GM10248 (cell line): ENCODE data around the gene INSYN2A.

Source experiments
- CTCF ChIA-PET: fragments of 300-600 bp; sonication (Branson Sonifier 250); formaldehyde crosslinking; extraction: SDS; loops from one replicate; lab custom pipeline; 2021; ENCODE audit warnings: antibody characterized with exemption; lab: Yijun Ruan, JAX
- POLR2A ChIA-PET: fragments of 350-650 bp; sonication (Branson Sonifier 250); formaldehyde crosslinking; extraction: SDS; loops from one replicate; lab custom pipeline; 2020; ENCODE audit warnings: antibody characterized with exemption; lab: Yijun Ruan, JAX
- DNase-seq: peaks from one replicate; pipeline ENCODE4 v3.0.0; 2012; ENCODE audit errors: extremely low spot score
- TF ChIP-seq, protein P1 (sequence below): IDR thresholded peaks from 2 replicates; pipeline ENCODE4 v1.5.1; 2012; ENCODE audit warnings: mild to moderate bottlenecking, low read depth; ENCODE audit errors: extremely low read depth, missing control alignments, control extremely low read depth

The INSYN2A gene

DNA sequence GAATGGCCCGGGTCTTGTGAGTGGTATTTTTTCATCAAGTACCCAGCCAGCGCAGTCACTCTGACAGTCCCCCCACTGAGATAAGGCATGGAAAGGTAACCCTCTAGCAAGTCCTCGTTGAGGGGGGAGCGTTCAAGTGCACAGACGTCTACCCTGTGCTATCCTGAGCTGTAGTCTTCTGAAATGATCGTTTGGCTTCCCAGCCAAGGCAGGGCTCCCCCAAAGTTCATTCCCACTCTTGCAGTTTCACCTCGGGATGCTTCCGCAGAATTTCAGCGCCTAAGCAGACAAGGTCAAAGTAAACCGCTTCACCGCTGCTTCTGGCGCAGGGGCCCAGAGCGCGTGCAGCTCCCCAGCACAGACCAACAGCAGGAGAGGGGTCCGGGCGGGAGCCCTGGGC lies 1.8 kb downstream of the INSYN2A start:
- ChIA-PET POLR2A (no interaction called here), CTCF (no interaction called here)
- TF ChIP-seq, protein P1, sequence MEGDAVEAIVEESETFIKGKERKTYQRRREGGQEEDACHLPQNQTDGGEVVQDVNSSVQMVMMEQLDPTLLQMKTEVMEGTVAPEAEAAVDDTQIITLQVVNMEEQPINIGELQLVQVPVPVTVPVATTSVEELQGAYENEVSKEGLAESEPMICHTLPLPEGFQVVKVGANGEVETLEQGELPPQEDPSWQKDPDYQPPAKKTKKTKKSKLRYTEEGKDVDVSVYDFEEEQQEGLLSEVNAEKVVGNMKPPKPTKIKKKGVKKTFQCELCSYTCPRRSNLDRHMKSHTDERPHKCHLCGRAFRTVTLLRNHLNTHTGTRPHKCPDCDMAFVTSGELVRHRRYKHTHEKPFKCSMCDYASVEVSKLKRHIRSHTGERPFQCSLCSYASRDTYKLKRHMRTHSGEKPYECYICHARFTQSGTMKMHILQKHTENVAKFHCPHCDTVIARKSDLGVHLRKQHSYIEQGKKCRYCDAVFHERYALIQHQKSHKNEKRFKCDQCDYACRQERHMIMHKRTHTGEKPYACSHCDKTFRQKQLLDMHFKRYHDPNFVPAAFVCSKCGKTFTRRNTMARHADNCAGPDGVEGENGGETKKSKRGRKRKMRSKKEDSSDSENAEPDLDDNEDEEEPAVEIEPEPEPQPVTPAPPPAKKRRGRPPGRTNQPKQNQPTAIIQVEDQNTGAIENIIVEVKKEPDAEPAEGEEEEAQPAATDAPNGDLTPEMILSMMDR = no peak
- no peak for DNase-seq

DNA sequence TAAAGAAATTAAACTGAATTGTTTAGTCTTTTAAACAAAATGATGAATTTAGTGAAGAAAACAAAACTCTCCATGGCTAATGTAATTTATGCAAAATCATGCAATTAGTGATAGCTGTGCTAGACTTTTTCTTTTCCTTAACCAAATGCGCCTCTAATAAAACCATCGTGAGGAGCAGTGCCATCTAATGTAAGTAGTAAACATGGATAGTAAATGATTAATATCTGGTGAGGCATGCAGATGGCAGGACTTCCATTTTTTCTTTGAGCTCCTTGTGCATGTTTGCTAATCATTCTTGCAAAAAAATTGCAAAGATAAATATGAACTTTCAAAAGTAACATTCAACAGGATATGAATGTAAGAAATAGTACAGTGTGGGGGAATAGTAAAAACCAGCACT lies 2.3 kb downstream of the INSYN2A start:
- TF ChIP-seq, protein P1 = no peak
- ChIA-PET CTCF (no interaction called here), POLR2A (no interaction called here)
- DNase-seq = no peak

GRCh38 chr10:127193125-127193524 lies 3.3 kb downstream of the INSYN2A start:
- DNase-seq = no peak
- TF ChIP-seq, protein P1 = no peak
- ChIA-PET POLR2A (no interaction called here), CTCF (no interaction called here)

DNA sequence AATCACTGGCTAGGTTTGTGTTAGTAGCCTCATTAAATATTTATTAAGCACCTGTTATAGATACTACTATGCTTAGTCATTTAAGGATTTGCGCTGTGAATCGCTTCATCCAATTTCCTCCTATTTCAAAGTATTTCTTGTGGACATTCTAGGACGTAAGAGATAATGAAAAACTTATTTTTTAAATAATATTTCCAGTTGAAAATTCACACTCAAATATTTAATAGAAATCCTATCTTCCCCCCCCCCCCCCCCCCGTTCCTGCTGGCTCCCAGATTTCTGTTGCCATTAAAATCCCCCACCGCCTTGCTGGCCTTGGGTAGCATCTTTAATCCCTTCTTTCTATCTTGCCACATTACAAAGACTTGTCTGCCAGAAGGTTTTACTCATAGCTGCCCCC lies 6.0 kb downstream of the INSYN2A start:
- CTCF ChIA-PET = no interaction called here
- TF ChIP-seq, protein P1 = no peak
- POLR2A ChIA-PET = no interaction called here
- DNase-seq = no peak

- DNase-seq = no peak
- TF ChIP-seq, protein P1 = no peak
- POLR2A ChIA-PET = no interaction called here
- CTCF ChIA-PET = interaction anchor here (1.5 kb wide), 1 partner anchor 15 kb away, joined by 3 read pairs; no protein-coding TSS in a partner anchor
Measured at GRCh38 chr10:127189226-127189625, 7.2 kb downstream of the INSYN2A start.

DNA sequence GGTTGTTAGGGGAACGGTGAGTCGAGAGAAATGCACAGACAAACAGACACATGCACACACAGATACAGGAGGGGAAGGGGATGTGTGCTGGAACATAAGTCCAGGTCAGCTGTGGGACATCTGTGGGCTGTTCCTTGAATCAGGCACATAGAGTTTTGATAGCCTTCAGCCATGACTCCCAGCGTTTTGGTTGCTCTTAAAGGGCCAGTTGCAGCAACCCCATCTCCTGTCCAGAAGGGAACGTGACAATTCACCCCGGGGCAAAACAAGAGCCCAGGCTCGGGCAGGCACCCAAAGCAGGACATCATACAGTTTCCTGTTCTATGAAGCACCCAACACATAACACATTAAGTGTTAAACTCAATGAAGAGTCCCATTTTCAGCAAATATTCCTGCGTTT lies 9.6 kb downstream of the INSYN2A start:
- CTCF ChIA-PET = no interaction called here
- POLR2A ChIA-PET = no interaction called here

DNA sequence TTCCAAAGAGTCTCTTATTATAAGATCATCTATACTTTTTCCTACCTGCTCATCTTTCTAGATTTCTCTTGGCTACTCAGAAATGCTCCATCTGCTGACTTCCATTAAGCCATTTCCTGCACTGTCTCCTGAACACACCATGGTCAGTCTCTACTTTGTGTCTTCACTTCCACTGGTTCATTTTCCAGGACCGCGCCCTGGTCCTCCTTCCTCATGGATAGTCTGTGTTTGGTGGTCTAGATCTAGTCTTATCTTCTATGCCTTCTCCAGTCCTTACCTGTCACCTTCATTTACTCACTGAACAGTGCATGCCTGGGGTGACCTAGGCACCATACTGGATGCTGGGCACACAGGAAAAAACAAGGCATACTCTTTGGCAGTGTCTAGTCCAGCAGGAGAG lies 11.8 kb downstream of the INSYN2A start:
- ChIA-PET POLR2A (no interaction called here), CTCF (no interaction called here)
- no peak for DNase-seq
- TF ChIP-seq, protein P1 = no peak

More for the DNA sequence above, 9.6 kb downstream of the INSYN2A start:
- no peak for DNase-seq
- TF ChIP-seq, protein P1 = no peak
